Left ventricle myocardium inferior (tissue), 1 donor: ENCODE measurements around the gene TRABD2A. TPM values are rescaled to one million over a fixed set of nuclear protein-coding genes. Genes with fewer than 3 reads are reported as not detected.

ENCODE experiments used
- DNase-seq: peaks from one replicate; pipeline ENCODE4 v3.0.0-alpha.2; 2020
- H3K27ac ChIP-seq: fragments of 200-600 bp; replicated peaks from 2 replicates; pipeline ENCODE4 v1.8.0; 2021
- H3K27me3 ChIP-seq: fragments of 200-600 bp; 2 replicates; pipeline ENCODE4 v1.8.0; 2021; ENCODE audit warnings: low read depth
- H3K36me3 ChIP-seq: fragments of 200-600 bp; 2 replicates; pipeline ENCODE4 v1.8.0; 2021
- H3K4me1 ChIP-seq: fragments of 200-600 bp; 2 replicates; pipeline ENCODE4 v1.8.0; 2021
- H3K4me3 ChIP-seq: fragments of 200-600 bp; 2 replicates; pipeline ENCODE4 v1.8.0; 2021; ENCODE audit warnings: mild to moderate bottlenecking, moderate library complexity
- H3K9me3 ChIP-seq: fragments of 200-600 bp; replicated peaks from 2 replicates; pipeline ENCODE4 v1.8.0; 2021
- CTCF ChIP-seq: fragments of 200-600 bp; IDR thresholded peaks from 2 replicates; pipeline ENCODE4 v1.8.0; 2021; ENCODE audit warnings: antibody characterized with exemption, mild to moderate bottlenecking, borderline replicate concordance
- intact Hi-C: fragments of 100-400 bp; cut with micrococcal nuclease; formaldehyde crosslinking; loops from one replicate; pipeline ENCODE4 v1.11.0; 2022
- total RNA-seq: library from RNA; stranded (reverse); fragmentation: NEBNext Ultra II Directional; extraction: Animal tissue kit (Norgen Biotek cat#: 25700); gene quantifications from one replicate; pipeline ENCODE4 v1.2.1, GENCODE V29; 2021
- donor health status: DM: no; HTN: yes; CAD: no; lungs with severe emphysema.

TRABD2A gene
- total RNA-seq, 1 donor from 2014 or later: 0.49 TPM

GRCh38 chr2:84786601-84787000 lies 94.3 kb downstream of the TRABD2A start:
- Histone ChIP-seq H3K27me3 (no peaks in the 10 kb centered on the region), H3K4me1 (peaks cover 14% of the 10 kb centered on the region), H3K4me3 (no peak overlapping the region), H3K27ac (no peak overlapping the region), H3K36me3 (no peaks in the 10 kb centered on the region), H3K9me3 (no peaks in the 10 kb centered on the region)
- no peak for TF ChIP-seq CTCF
- intact Hi-C loops: no loop called here
- DNase-seq: no peak

GRCh38 chr2:84785950-84786349 lies 94.9 kb downstream of the TRABD2A start:
- no peaks in the 10 kb centered on the region for H3K27me3 ChIP-seq
- TF ChIP-seq CTCF: no peak
- intact Hi-C loops: no loop called here
- H3K36me3 ChIP-seq: no peaks in the 10 kb centered on the region
- H3K4me1 ChIP-seq: peaks cover 14% of the 10 kb centered on the region
- DNase-seq: no peak
- no peak overlapping the region for H3K27ac ChIP-seq
- H3K9me3 ChIP-seq: no peaks in the 10 kb centered on the region
- H3K4me3 ChIP-seq: no peak overlapping the region

GRCh38 chr2:84782717-84783442 lies 98.0 kb downstream of the TRABD2A start:
- DNase-seq: no peak
- H3K4me3 ChIP-seq: no peak overlapping the region
- peaks cover 3% of the 10 kb centered on the region for H3K9me3 ChIP-seq
- intact Hi-C loops: no loop called here
- no peak overlapping the region for H3K27ac ChIP-seq
- no peaks in the 10 kb centered on the region for H3K36me3 ChIP-seq
- peaks cover 2% of the 10 kb centered on the region for H3K4me1 ChIP-seq
- no peak for TF ChIP-seq CTCF
- no peaks in the 10 kb centered on the region for H3K27me3 ChIP-seq

- Histone ChIP-seq H3K27ac (no peak overlapping the region), H3K4me1 (no peaks in the 10 kb centered on the region), H3K9me3 (peaks cover 4% of the 10 kb centered on the region), H3K36me3 (no peaks in the 10 kb centered on the region), H3K27me3 (no peaks in the 10 kb centered on the region), H3K4me3 (no peak overlapping the region)
- no peak for DNase-seq
- intact Hi-C loops: no loop called here
- TF ChIP-seq CTCF: no peak
These were observed 98.8 kb downstream of the TRABD2A start for GRCh38 chr2:84781942-84782716.

- intact Hi-C loops: no loop called here
- H3K9me3 ChIP-seq: peaks cover 27% of the 10 kb centered on the region
- TF ChIP-seq CTCF: no peak
- DNase-seq: no peak
- H3K4me1 ChIP-seq: no peaks in the 10 kb centered on the region
- no peak overlapping the region for H3K27ac ChIP-seq
- no peak overlapping the region for H3K4me3 ChIP-seq
- no peaks in the 10 kb centered on the region for H3K36me3 ChIP-seq
- no peaks in the 10 kb centered on the region for H3K27me3 ChIP-seq
These were observed 101.1 kb downstream of the TRABD2A start for GRCh38 chr2:84779781-84780180.
